Measurements from ENCODE around the gene ZNF311. TPM values are rescaled to one million over a fixed set of nuclear protein-coding genes. Genes with fewer than 3 reads are reported as not detected.

The ZNF311 gene
- total and polyA plus RNA-seq, 2 of the 13 experiments (the other 11 are each of a cell fraction or from before 2014, with no cell fraction given) = not detected

- TF ChIP-seq, protein P1, sequence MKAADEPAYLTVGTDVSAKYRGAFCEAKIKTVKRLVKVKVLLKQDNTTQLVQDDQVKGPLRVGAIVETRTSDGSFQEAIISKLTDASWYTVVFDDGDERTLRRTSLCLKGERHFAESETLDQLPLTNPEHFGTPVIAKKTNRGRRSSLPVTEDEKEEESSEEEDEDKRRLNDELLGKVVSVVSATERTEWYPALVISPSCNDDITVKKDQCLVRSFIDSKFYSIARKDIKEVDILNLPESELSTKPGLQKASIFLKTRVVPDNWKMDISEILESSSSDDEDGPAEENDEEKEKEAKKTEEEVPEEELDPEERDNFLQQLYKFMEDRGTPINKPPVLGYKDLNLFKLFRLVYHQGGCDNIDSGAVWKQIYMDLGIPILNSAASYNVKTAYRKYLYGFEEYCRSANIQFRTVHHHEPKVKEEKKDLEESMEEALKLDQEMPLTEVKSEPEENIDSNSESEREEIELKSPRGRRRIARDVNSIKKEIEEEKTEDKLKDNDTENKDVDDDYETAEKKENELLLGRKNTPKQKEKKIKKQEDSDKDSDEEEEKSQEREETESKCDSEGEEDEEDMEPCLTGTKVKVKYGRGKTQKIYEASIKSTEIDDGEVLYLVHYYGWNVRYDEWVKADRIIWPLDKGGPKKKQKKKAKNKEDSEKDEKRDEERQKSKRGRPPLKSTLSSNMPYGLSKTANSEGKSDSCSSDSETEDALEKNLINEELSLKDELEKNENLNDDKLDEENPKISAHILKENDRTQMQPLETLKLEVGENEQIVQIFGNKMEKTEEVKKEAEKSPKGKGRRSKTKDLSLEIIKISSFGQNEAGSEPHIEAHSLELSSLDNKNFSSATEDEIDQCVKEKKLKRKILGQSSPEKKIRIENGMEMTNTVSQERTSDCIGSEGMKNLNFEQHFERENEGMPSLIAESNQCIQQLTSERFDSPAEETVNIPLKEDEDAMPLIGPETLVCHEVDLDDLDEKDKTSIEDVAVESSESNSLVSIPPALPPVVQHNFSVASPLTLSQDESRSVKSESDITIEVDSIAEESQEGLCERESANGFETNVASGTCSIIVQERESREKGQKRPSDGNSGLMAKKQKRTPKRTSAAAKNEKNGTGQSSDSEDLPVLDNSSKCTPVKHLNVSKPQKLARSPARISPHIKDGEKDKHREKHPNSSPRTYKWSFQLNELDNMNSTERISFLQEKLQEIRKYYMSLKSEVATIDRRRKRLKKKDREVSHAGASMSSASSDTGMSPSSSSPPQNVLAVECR (CRISPR knock-in tag; IDR thresholded peaks at IDR 0.05; ENCODE audit: borderline replicate concordance) = 0 out of 2 replicates have a peak, but pooled peaks have one; percentile 10
- TF ChIP-seq DNMT1 (CRISPR knock-in tag; IDR thresholded peaks at IDR 0.05) (no peak), DZIP1 (CRISPR knock-in tag; IDR thresholded peaks at IDR 0.05) (no peak)
Measured at GRCh38 chr6:28953585-28954258, 51.4 kb downstream of the ZNF311 start (continued).
